ENCODE results near the gene COL21A1. TPM values are rescaled to one million over a fixed set of nuclear protein-coding genes. Genes with fewer than 3 reads are reported as not detected.

COL21A1 gene
- polyA plus RNA-seq, 2 of the 4 experiments (the other 2 are of a cell fraction): 1.4 to 3.3 TPM

DNA sequence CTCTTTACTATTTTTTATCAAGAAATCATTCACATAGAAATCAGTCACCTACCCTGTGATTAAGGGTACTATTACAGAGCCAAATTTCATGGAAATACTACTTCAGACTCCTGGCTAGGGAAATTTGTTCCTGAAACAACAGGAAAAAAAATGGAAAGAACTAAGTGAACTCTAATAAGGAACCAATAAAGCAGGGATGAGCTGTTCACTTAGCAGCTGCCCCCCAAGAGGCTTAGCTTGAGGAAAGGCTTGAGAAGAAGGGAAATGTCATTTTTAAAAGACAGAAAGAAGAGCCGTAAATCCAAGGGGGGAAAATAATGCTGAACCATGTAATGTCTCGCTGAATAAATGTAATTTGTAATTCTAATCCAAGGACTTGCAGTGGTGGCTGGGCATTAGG is 88.8 kb downstream of the COL21A1 start (continued):
- TF ChIP-seq, protein P1, sequence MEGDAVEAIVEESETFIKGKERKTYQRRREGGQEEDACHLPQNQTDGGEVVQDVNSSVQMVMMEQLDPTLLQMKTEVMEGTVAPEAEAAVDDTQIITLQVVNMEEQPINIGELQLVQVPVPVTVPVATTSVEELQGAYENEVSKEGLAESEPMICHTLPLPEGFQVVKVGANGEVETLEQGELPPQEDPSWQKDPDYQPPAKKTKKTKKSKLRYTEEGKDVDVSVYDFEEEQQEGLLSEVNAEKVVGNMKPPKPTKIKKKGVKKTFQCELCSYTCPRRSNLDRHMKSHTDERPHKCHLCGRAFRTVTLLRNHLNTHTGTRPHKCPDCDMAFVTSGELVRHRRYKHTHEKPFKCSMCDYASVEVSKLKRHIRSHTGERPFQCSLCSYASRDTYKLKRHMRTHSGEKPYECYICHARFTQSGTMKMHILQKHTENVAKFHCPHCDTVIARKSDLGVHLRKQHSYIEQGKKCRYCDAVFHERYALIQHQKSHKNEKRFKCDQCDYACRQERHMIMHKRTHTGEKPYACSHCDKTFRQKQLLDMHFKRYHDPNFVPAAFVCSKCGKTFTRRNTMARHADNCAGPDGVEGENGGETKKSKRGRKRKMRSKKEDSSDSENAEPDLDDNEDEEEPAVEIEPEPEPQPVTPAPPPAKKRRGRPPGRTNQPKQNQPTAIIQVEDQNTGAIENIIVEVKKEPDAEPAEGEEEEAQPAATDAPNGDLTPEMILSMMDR (IDR thresholded peaks at IDR 0.05): no peak
- no peak for TF ChIP-seq HOXB5 (CRISPR knock-in tag; IDR thresholded peaks at IDR 0.05)

DNA sequence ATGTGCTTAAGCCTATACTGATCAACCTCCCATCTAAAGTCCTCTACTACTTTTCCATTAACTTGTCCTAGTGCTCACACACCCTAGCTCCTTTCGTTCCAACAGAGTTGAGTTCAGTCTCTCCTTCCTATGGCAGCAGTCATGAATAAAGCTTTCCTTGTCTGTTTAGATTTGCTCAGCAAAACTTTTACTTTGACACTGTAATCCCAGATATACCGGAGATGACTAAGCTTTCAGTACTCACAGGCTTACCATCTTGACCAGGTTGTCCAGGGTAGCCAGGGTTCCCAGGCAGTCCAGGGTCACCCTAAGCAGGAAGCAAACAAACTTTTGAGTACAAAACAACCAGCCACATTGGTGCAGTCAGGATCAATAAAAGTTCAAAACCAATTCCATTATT is 90.7 kb downstream of the COL21A1 start:
- H3K4me1 ChIP-seq: 0 out of 3 replicates have a peak, but pooled peaks cover 5% of the 10 kb centered on the region
- ChIA-PET POLR2A (no interaction called here), CTCF (no interaction called here)
- no peaks in the 10 kb centered on the region for H3K9me3 ChIP-seq
- no peak for FAIRE-seq
- H3K4me3 ChIP-seq: no peak overlapping the region
- ATAC-seq: no peak
- TF ChIP-seq, protein P2, sequence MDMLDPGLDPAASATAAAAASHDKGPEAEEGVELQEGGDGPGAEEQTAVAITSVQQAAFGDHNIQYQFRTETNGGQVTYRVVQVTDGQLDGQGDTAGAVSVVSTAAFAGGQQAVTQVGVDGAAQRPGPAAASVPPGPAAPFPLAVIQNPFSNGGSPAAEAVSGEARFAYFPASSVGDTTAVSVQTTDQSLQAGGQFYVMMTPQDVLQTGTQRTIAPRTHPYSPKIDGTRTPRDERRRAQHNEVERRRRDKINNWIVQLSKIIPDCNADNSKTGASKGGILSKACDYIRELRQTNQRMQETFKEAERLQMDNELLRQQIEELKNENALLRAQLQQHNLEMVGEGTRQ (IDR thresholded peaks at IDR 0.05): no peak
- DNase-seq (ENCODE audit: low read depth in 1 of 2, low spot score in 1 of 2): peak in 1 of 2 experiments; percentile 21
- H3K27ac ChIP-seq: no peak overlapping the region
- 45% methylated on average over 2 of the region's 2 CpGs for WGBS (ENCODE audit: missing lambda C conversion rate)
- H3K4me2 ChIP-seq: peak overlapping the region; percentile 23; the same call in 1 of the 3 replicates

DNA sequence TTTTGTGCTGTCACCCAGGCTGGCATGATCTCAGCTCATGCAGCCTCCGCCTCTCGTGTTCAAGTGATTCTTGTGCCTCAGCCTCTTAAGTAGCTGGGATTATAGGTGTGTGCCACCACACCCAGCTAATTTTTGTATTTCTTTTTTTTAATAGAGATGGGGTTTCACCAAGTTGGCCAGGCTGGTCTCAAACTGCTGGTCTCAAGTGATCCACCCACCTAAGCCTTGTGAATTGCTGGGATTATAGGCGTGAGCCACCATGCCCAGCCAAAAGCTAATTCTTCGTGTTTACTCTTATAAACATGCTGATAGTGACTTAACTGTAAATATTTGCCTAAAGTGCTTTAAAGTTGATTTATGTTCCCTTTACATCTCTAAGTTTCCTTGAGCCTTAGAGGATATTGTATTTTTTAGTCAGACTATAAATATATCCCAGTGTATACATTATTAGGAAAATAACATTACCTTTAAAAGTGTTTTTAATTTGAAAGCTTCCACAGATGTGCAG is 91.7 kb downstream of the COL21A1 start:
- 0 out of 3 replicates have a peak, but pooled peaks cover 5% of the 10 kb centered on the region for H3K4me1 ChIP-seq
- H3K27ac ChIP-seq: no peak overlapping the region
- no peak for FAIRE-seq
- CTCF ChIA-PET: no interaction called here
- WGBS (ENCODE audit: missing lambda C conversion rate): 62% methylated on average over 4 of the region's 4 CpGs
- no peak for DNase-seq (ENCODE audit: low read depth in 1 of 2, low spot score in 1 of 2)
- no peak for ATAC-seq
- no peak overlapping the region for H3K4me2 ChIP-seq
- TF ChIP-seq ZFP36 (IDR thresholded peaks at IDR 0.05; ENCODE audit: borderline replicate concordance, partially characterized antibody): no peak
- TF ChIP-seq, protein P3, sequence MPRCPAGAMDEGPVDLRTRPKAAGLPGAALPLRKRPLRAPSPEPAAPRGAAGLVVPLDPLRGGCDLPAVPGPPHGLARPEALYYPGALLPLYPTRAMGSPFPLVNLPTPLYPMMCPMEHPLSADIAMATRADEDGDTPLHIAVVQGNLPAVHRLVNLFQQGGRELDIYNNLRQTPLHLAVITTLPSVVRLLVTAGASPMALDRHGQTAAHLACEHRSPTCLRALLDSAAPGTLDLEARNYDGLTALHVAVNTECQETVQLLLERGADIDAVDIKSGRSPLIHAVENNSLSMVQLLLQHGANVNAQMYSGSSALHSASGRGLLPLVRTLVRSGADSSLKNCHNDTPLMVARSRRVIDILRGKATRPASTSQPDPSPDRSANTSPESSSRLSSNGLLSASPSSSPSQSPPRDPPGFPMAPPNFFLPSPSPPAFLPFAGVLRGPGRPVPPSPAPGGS (IDR thresholded peaks at IDR 0.05): no peak
- TF ChIP-seq, protein P4, sequence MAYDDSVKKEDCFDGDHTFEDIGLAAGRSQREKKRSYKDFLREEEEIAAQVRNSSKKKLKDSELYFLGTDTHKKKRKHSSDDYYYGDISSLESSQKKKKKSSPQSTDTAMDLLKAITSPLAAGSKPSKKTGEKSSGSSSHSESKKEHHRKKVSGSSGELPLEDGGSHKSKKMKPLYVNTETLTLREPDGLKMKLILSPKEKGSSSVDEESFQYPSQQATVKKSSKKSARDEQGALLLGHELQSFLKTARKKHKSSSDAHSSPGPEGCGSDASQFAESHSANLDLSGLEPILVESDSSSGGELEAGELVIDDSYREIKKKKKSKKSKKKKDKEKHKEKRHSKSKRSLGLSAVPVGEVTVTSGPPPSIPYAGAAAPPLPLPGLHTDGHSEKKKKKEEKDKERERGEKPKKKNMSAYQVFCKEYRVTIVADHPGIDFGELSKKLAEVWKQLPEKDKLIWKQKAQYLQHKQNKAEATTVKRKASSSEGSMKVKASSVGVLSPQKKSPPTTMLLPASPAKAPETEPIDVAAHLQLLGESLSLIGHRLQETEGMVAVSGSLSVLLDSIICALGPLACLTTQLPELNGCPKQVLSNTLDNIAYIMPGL (CRISPR knock-in tag; IDR thresholded peaks at IDR 0.05; ENCODE audit: borderline replicate concordance): no peak
- POLR2A ChIA-PET: no interaction called here
- no peaks in the 10 kb centered on the region for H3K9me3 ChIP-seq
- no peak overlapping the region for H3K4me3 ChIP-seq

DNA sequence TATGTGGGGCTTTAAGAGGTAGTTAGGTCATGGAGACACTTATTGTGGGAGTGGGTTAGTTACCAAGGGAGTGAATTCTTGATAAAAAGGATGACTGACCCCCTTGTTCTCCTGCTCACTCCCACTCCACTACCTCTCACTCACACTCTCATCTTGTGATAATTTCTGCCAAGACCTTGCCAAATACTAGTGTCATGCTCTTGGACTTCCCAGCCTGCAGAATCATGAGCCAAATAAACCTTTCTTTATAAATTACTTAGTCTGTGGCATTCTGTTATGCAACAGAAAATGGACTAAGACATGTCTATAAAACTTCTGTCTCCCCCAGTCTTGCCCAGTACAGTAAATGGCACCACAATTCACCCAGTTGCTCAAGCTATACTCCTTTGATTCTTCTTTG is 93.3 kb downstream of the COL21A1 start:
- Histone ChIP-seq H3K9me3 (no peaks in the 10 kb centered on the region), H3K4me3 (no peak overlapping the region), H3K4me2 (no peak overlapping the region), H3K27ac (no peak overlapping the region), H3K4me1 (0 out of 3 replicates have a peak, but pooled peaks cover 5% of the 10 kb centered on the region)
- POLR2A ChIA-PET: no interaction called here
- CTCF ChIA-PET: no interaction called here
- DNase-seq (ENCODE audit: low read depth in 1 of 2, low spot score in 1 of 2) (no peak), FAIRE-seq (no peak), ATAC-seq (no peak)
- TF ChIP-seq RNF2 (IDR thresholded peaks at IDR 0.05; ENCODE audit: borderline replicate concordance, low read depth) (no peak), PHF8 (IDR thresholded peaks at IDR 0.05; ENCODE audit: borderline replicate concordance, low read depth) (no peak), ZFP36 (IDR thresholded peaks at IDR 0.05; ENCODE audit: borderline replicate concordance, partially characterized antibody) (no peak), EHF (CRISPR knock-in tag; IDR thresholded peaks at IDR 0.05) (no peak), RFX5 (IDR thresholded peaks at IDR 0.05) (no peak), HOXB13 (CRISPR knock-in tag; IDR thresholded peaks at IDR 0.05; ENCODE audit: low read depth) (no peak), TFCP2L1 (CRISPR knock-in tag; IDR thresholded peaks at IDR 0.05) (no peak), EHMT2 (IDR thresholded peaks at IDR 0.05; ENCODE audit: low read depth) (no peak), FOXS1 (CRISPR knock-in tag; IDR thresholded peaks at IDR 0.05) (no peak), CBX2 (IDR thresholded peaks at IDR 0.05; ENCODE audit: borderline replicate concordance, low read depth) (no peak), ZSCAN20 (CRISPR knock-in tag; IDR thresholded peaks at IDR 0.05) (no peak), CHD2 (IDR thresholded peaks at IDR 0.05; ENCODE audit: low read length, partially characterized antibody) (no peak), FOSB (CRISPR knock-in tag; IDR thresholded peaks at IDR 0.05) (no peak), BHLHE40 (IDR thresholded peaks at IDR 0.05; ENCODE audit: low read depth, low read length) (no peak)
- TF ChIP-seq, protein P5, sequence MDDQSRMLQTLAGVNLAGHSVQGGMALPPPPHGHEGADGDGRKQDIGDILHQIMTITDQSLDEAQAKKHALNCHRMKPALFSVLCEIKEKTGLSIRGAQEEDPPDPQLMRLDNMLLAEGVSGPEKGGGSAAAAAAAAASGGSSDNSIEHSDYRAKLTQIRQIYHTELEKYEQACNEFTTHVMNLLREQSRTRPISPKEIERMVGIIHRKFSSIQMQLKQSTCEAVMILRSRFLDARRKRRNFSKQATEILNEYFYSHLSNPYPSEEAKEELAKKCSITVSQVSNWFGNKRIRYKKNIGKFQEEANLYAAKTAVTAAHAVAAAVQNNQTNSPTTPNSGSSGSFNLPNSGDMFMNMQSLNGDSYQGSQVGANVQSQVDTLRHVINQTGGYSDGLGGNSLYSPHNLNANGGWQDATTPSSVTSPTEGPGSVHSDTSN (IDR thresholded peaks at IDR 0.05): no peak
